CD4-positive, alpha-beta T cell (primary cell): ENCODE data around the gene TLCD4. TPM values are rescaled to one million over a fixed set of nuclear protein-coding genes. Genes with fewer than 3 reads are reported as not detected.

Experiments used
- ATAC-seq: fragments of 200-7000 bp; cut with Tn5 transposase; one replicate; pipeline ENCODE4 v1.10.0; 2022; ENCODE audit warnings: mild to moderate bottlenecking; ENCODE audit not compliant: poor library complexity
- CTCF ChIA-PET: fragments of 350-600 bp; sonication (Branson Sonifier 250); formaldehyde crosslinking; loops from one replicate; lab custom pipeline; 2021; ENCODE audit warnings: antibody characterized with exemption, inconsistent platforms; lab: Charles Lee
- POLR2A ChIA-PET: fragments of 350-600 bp; sonication (Branson Sonifier 250); formaldehyde crosslinking; loops from one replicate; lab custom pipeline; 2021; ENCODE audit warnings: antibody characterized with exemption, inconsistent platforms; lab: Charles Lee
- DNase-seq, 14 experiments: peaks; one replicate each; pipeline ENCODE4 v3.0.0-alpha.2; 2013 to 2020; ENCODE audit warnings: mixed read lengths in 2 of 14
- H3K27ac ChIP-seq, 2 donors: one replicate each; pipeline versions ENCODE4 v1.5.1 to v1.7.0; 2013; ENCODE audit warnings: low read length in 2 of 2, low read depth in 1 of 2, mild to moderate bottlenecking in 1 of 2
- H3K27me3 ChIP-seq, 2 experiments: 1 replicate in 1 of 2; 2 replicates in 1 of 2; pipeline versions ENCODE4 v1.6.1 to v1.7.0; 2013; ENCODE audit warnings: low read length in 2 of 2, control low read depth in 1 of 2, mild to moderate bottlenecking in 1 of 2, moderate library complexity in 1 of 2; ENCODE audit not compliant: insufficient read depth in 2 of 2, control insufficient read depth in 1 of 2
- H3K36me3 ChIP-seq: one replicate; pipeline ENCODE4 v1.6.1; 2013; ENCODE audit warnings: low read length, control low read depth; ENCODE audit not compliant: insufficient read depth
- H3K4me1 ChIP-seq: one replicate; pipeline ENCODE4 v1.6.1; 2013; ENCODE audit warnings: low read length, control low read depth; ENCODE audit not compliant: insufficient read depth
- H3K4me3 ChIP-seq: one replicate; pipeline ENCODE4 v1.5.1; 2013; ENCODE audit warnings: mild to moderate bottlenecking, low read length, moderate library complexity
- H3K9me3 ChIP-seq, 2 experiments: 1 replicate in 1 of 2; 2 replicates in 1 of 2; pipeline versions ENCODE4 v1.6.1 to v1.7.0; 2013; ENCODE audit warnings: low read length in 2 of 2, mild to moderate bottlenecking in 2 of 2, control low read depth in 1 of 2, moderate library complexity in 1 of 2; ENCODE audit not compliant: control insufficient read depth in 1 of 2, insufficient read depth in 1 of 2
- H3K27ac Mint-ChIP-seq: one replicate; pipeline ENCODE4 v1.8.0; 2020; ENCODE audit warnings: mixed read lengths
- H3K27me3 Mint-ChIP-seq: one replicate; pipeline ENCODE4 v1.8.0; 2021; ENCODE audit warnings: mixed read lengths
- H3K36me3 Mint-ChIP-seq: one replicate; pipeline ENCODE4 v1.8.0; 2021; ENCODE audit warnings: low read depth, mixed read lengths
- H3K4me1 Mint-ChIP-seq: one replicate; pipeline ENCODE4 v1.8.0; 2021; ENCODE audit warnings: low read depth, mixed read lengths
- H3K4me3 Mint-ChIP-seq: one replicate; pipeline ENCODE4 v1.8.0; 2020; ENCODE audit warnings: mild to moderate bottlenecking, mixed read lengths
- H3K9me3 Mint-ChIP-seq: one replicate; pipeline ENCODE4 v1.8.0; 2020; ENCODE audit warnings: mixed read lengths
- CTCF ChIP-seq: fragments of 200-600 bp; IDR thresholded peaks from one replicate; pipeline ENCODE4 v1.8.0; 2022; ENCODE audit warnings: antibody characterized with exemption, mild to moderate bottlenecking
- intact Hi-C, 2 experiments: fragments of 100-400 bp; cut with DNase I in 1 of 2; cut with micrococcal nuclease in 1 of 2; formaldehyde crosslinking; loops; one replicate each; pipeline versions ENCODE4 v1.15.1 to v1.9.0; 2023 to 2025; cut with DNase I, micrococcal nuclease
- polyA plus RNA-seq, 2 donors: library from polyadenylated mRNA; unstranded; fragments of 120-200 nt; gene quantifications; one replicate each; pipeline ENCODE4 v1.2.1, GENCODE V29; 2013
- total RNA-seq, 174 experiments: library from RNA in 2 of 174; stranded (reverse) in 2 of 174; gene quantifications; one replicate each; pipeline ENCODE4 v1.2.3 and lab custom pipeline; 2021 to 2026

Gene TLCD4
- under 1 TPM in 1 of 2 experiments, not detected in 1; 0.11 TPM for total RNA-seq
- polyA plus RNA-seq (2013, experiment 1 of 2) = 0.10 TPM
- 0.27 TPM for polyA plus RNA-seq (2013, experiment 2 of 2)
- 0 to 2.5 (median 0.50) reads per million in 172 experiments for total RNA-seq (lab: John Stamatoyannopoulos, UW)

GRCh38 chr1:95117207-95118066, at the start of gene TLCD4:
Gene TLCD4 (plus strand): TSS chr1:95117355. CDS start chr1:95143902, 26,547 bp downstream.
- peak in 13 of 14 experiments; percentile 4 to 61 (median 37) for DNase-seq
- H3K4me3 ChIP-seq = peak within 1 kb of the TSS; percentile 69
- H3K27ac ChIP-seq = no peak within 1 kb of the TSS
- no peak for TF ChIP-seq CTCF
- intact Hi-C loops = loop anchor here in 1 of 2 experiments (5.0 kb wide), 1 partner anchor 110 kb away; no protein-coding TSS in a partner anchor
- H3K9me3 Mint-ChIP-seq = no peaks in the 10 kb centered on the region
- peak; percentile 74 for ATAC-seq
- CTCF ChIA-PET = interaction anchor here (0.8 to 1.7 kb wide), 3 partner anchors 29 to 117 kb away, joined by 3 to 7 read pairs (median 4); partner anchors contain the start of gene RWDD3
- H3K4me1 Mint-ChIP-seq = peaks cover 4% of the 10 kb centered on the region
- peaks cover 12% of the 10 kb centered on the region for H3K4me1 ChIP-seq
- H3K27me3 Mint-ChIP-seq = peaks cover 62% of the 10 kb centered on the region
- H3K9me3 ChIP-seq = no peaks in the 10 kb centered on the region
- H3K4me3 Mint-ChIP-seq = peak within 1 kb of the TSS; percentile 96
- POLR2A ChIA-PET = interaction anchor here (0.8 to 2.2 kb wide), 3 partner anchors 41 to 116 kb away, joined by 3 to 15 read pairs (median 14); partner anchors contain the start of genes ALG14 and RWDD3
- no peaks in the 10 kb centered on the region for H3K36me3 ChIP-seq
- H3K27me3 ChIP-seq = peaks cover 31 to 32% of the 10 kb centered on the region in 2 experiments
- no peak within 1 kb of the TSS for H3K27ac Mint-ChIP-seq
- peaks cover 4% of the 10 kb centered on the region for H3K36me3 Mint-ChIP-seq

GRCh38 chr1:95067568-95067967, 49.6 kb upstream of the TLCD4 start:
- TF ChIP-seq CTCF = no peak
- Mint-ChIP-seq H3K36me3 (peaks cover 38% of the 10 kb centered on the region), H3K4me3 (no peak overlapping the region), H3K27me3 (peaks cover 1% of the 10 kb centered on the region), H3K27ac (no peak overlapping the region), H3K9me3 (no peaks in the 10 kb centered on the region), H3K4me1 (peaks cover 12% of the 10 kb centered on the region)
- H3K36me3 ChIP-seq = no peaks in the 10 kb centered on the region
- no peak for ATAC-seq
- intact Hi-C loops = no loop called here
- ChIA-PET CTCF (no interaction called here), POLR2A (no interaction called here)
- H3K9me3 ChIP-seq = no peaks in the 10 kb centered on the region
- no peak overlapping the region for H3K27ac ChIP-seq
- H3K4me1 ChIP-seq = peaks cover 7% of the 10 kb centered on the region
- no peak for DNase-seq
- H3K27me3 ChIP-seq = no peaks in the 10 kb centered on the region
- H3K4me3 ChIP-seq = no peak overlapping the region

- Mint-ChIP-seq H3K4me1 (peaks cover 20% of the 10 kb centered on the region), H3K27me3 (peaks cover 4% of the 10 kb centered on the region), H3K27ac (no peak overlapping the region), H3K36me3 (peaks cover 33% of the 10 kb centered on the region), H3K9me3 (no peaks in the 10 kb centered on the region), H3K4me3 (no peak overlapping the region)
- TF ChIP-seq CTCF = no peak
- Histone ChIP-seq H3K27ac (no peak overlapping the region), H3K4me3 (no peak overlapping the region), H3K9me3 (no peaks in the 10 kb centered on the region), H3K27me3 (no peaks in the 10 kb centered on the region), H3K4me1 (peaks cover 13% of the 10 kb centered on the region), H3K36me3 (no peaks in the 10 kb centered on the region)
- ATAC-seq (no peak), DNase-seq (no peak)
- CTCF ChIA-PET = no interaction called here
- POLR2A ChIA-PET = no interaction called here
- intact Hi-C loops = no loop called here
Measured at GRCh38 chr1:95068956-95069709, 48.0 kb upstream of the TLCD4 start.
